Vein endothelial cell (primary cell): Measurements from ENCODE around the gene RPS27L. TPM values are rescaled to one million over a fixed set of nuclear protein-coding genes. Genes with fewer than 3 reads are reported as not detected.

ENCODE experiments used
- total RNA-seq: library from RNA; depleted of rRNA; stranded (reverse); fragments of >200 nt; gene quantifications from 2 replicates; pipeline ENCODE4 v1.2.3, GENCODE V29; 2012

The RPS27L gene
- total RNA-seq: 122 and 232 TPM in 2 replicates

GRCh38 chr15:63157118-63157843 is at the start of gene RPS27L:
Gene RPS27L (minus strand): TSS chr15:63157477. CDS start chr15:63157405, 72 bp downstream.

GRCh38 chr15:63188926-63189871 is 31.9 kb upstream of the RPS27L start, which contains the start of gene RAB8B:
Gene RAB8B (plus strand): TSS chr15:63189606. CDS start chr15:63189625, 19 bp downstream.

GRCh38 chr15:63121382-63122001 is 35.8 kb downstream of the RPS27L start, which contains the start of gene LACTB:
Gene LACTB (plus strand): TSS chr15:63121861. CDS start chr15:63121872, 11 bp downstream.

Other genes starting within 250 kb of the RPS27L start
- 282 and 616 TPM in 2 replicates for gene TPM1, start 114.7 kb downstream of the RPS27L start, total RNA-seq
- 28.1 and 29.7 TPM in 2 replicates for gene LACTB, start 35.6 kb downstream of the RPS27L start, total RNA-seq
- gene RAB8B, start 32.1 kb upstream of the RPS27L start, total RNA-seq: 67.0 and 75.5 TPM in 2 replicates
- 14.4 and 17.8 TPM in 2 replicates for gene APH1B, start 120.1 kb upstream of the RPS27L start, total RNA-seq
- 0.98 and 1.2 TPM in 2 replicates for gene CA12, start 224.4 kb upstream of the RPS27L start, total RNA-seq